Activated CD8-positive, alpha-beta T cell treated with anti-CD3 and anti-CD28 coated beads for 36 hours (primary cell): Measurements from ENCODE around the gene ATP10A. TPM values are rescaled to one million over a fixed set of nuclear protein-coding genes. Genes with fewer than 3 reads are reported as not detected.

Experiments
- ATAC-seq: fragments of 200-7000 bp; cut with Tn5 transposase; one replicate; pipeline ENCODE4 v1.10.0; 2021; ENCODE audit warnings: mild to moderate bottlenecking, moderate library complexity
- CTCF ChIA-PET: fragments of 350-600 bp; sonication (Branson Sonifier 250); formaldehyde crosslinking; loops from one replicate; lab custom pipeline; 2021; ENCODE audit warnings: antibody characterized with exemption; lab: Charles Lee
- POLR2A ChIA-PET: fragments of 350-600 bp; sonication (Branson Sonifier 250); formaldehyde crosslinking; loops from one replicate; lab custom pipeline; 2021; ENCODE audit warnings: antibody characterized with exemption; lab: Charles Lee
- DNase-seq: peaks from one replicate; pipeline ENCODE4 v3.0.0-alpha.2; 2020
- H3K27ac Mint-ChIP-seq: one replicate; pipeline ENCODE4 v1.8.0; 2021; ENCODE audit warnings: mild to moderate bottlenecking, mixed read lengths
- H3K27me3 Mint-ChIP-seq: one replicate; pipeline ENCODE4 v1.8.0; 2021; ENCODE audit warnings: mixed read lengths
- H3K36me3 Mint-ChIP-seq: one replicate; pipeline ENCODE4 v1.8.0; 2021; ENCODE audit warnings: low read depth, mixed read lengths
- H3K4me1 Mint-ChIP-seq: one replicate; pipeline ENCODE4 v1.8.0; 2021; ENCODE audit warnings: low read depth, mixed read lengths
- H3K4me3 Mint-ChIP-seq: one replicate; pipeline ENCODE4 v1.8.0; 2021; ENCODE audit warnings: mild to moderate bottlenecking, moderate library complexity, mixed read lengths
- H3K9me3 Mint-ChIP-seq: one replicate; pipeline ENCODE4 v1.8.0; 2021; ENCODE audit warnings: mixed read lengths
- intact Hi-C: fragments of 100-400 bp; cut with micrococcal nuclease; formaldehyde crosslinking; loops from one replicate; pipeline ENCODE4 v1.10.0; 2022
- microRNA-seq: library from miRNA; unstranded; fragments of <30 nt; microRNA quantifications from one replicate; pipeline ENCODE4 v1.2.0, GENCODE V29; 2022; ENCODE audit warnings: borderline microRNAs expressed, borderline replicate concordance
- total RNA-seq, 2 experiments: library from RNA; stranded (reverse); gene quantifications; one replicate each; pipeline ENCODE4 v1.2.3, GENCODE V29; 2021
- TF ChIP-seq, protein P1 (sequence below): fragments of 200-600 bp; IDR thresholded peaks from one replicate; pipeline ENCODE4 v1.8.0; 2022; ENCODE audit warnings: antibody characterized with exemption, mild to moderate bottlenecking

The ATP10A gene
- total RNA-seq, 2 experiments from 2014 or later: 17.8 to 21.0 TPM

DNA sequence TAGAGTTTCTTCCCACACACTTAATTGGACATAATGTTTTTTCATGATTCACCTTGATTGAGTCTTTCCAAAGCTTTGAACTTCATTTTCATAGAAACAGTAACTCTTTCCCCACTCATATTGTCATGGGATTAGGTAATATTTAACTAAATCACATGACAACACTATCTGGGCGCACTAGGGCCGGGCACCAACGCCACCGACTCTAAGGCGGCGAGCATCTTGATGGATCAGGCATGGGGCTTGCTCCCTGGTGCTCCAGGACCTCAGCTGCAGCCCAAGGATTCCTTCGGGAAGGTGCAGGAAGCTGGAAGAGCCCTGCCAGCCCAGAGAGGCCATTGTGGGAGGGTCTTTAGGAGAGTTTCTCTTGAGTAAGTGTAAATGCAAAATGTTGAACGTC lies 231.2 kb downstream of the ATP10A start:
- ChIA-PET POLR2A (no interaction called here), CTCF (no interaction called here)
- no peak overlapping the region for H3K4me3 Mint-ChIP-seq
- H3K36me3 Mint-ChIP-seq: no peaks in the 10 kb centered on the region
- ATAC-seq (no peak), DNase-seq (no peak)
- H3K27me3 Mint-ChIP-seq: no peaks in the 10 kb centered on the region
- TF ChIP-seq, protein P1, sequence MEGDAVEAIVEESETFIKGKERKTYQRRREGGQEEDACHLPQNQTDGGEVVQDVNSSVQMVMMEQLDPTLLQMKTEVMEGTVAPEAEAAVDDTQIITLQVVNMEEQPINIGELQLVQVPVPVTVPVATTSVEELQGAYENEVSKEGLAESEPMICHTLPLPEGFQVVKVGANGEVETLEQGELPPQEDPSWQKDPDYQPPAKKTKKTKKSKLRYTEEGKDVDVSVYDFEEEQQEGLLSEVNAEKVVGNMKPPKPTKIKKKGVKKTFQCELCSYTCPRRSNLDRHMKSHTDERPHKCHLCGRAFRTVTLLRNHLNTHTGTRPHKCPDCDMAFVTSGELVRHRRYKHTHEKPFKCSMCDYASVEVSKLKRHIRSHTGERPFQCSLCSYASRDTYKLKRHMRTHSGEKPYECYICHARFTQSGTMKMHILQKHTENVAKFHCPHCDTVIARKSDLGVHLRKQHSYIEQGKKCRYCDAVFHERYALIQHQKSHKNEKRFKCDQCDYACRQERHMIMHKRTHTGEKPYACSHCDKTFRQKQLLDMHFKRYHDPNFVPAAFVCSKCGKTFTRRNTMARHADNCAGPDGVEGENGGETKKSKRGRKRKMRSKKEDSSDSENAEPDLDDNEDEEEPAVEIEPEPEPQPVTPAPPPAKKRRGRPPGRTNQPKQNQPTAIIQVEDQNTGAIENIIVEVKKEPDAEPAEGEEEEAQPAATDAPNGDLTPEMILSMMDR: no peak
- peaks cover 5% of the 10 kb centered on the region for H3K9me3 Mint-ChIP-seq
- intact Hi-C loops: no loop called here
- no peak overlapping the region for H3K27ac Mint-ChIP-seq
- no peaks in the 10 kb centered on the region for H3K4me1 Mint-ChIP-seq

Small RNA genes within 50 kb of the gene (microRNA-seq; reads per million reads assigned to microRNA genes)
- not detected for gene MIR4715
